ENCODE results near the gene ARHGEF10L. TPM values are rescaled to one million over a fixed set of nuclear protein-coding genes. Genes with fewer than 3 reads are reported as not detected.

ARHGEF10L gene
- total RNA-seq, 2 donors from 2014 or later = not detected

GRCh38 chr1:17581389-17582123 is 42.1 kb downstream of the ARHGEF10L start:
- H3K27me3 Mint-ChIP-seq = peaks cover 8% of the 10 kb centered on the region
- no peaks in the 10 kb centered on the region for H3K9me3 Mint-ChIP-seq
- no peak for ATAC-seq (replicated peaks)
- no peaks in the 10 kb centered on the region for H3K36me3 Mint-ChIP-seq (ENCODE audit: low read depth)
- no peak overlapping the region for H3K27ac Mint-ChIP-seq
- no peaks in the 10 kb centered on the region for H3K4me1 Mint-ChIP-seq
- no peak overlapping the region for H3K4me3 Mint-ChIP-seq

GRCh38 chr1:17582124-17582774 is 42.8 kb downstream of the ARHGEF10L start:
- Mint-ChIP-seq H3K27me3 (peaks cover 8% of the 10 kb centered on the region), H3K27ac (no peak overlapping the region), H3K9me3 (no peaks in the 10 kb centered on the region), H3K4me1 (no peaks in the 10 kb centered on the region), H3K4me3 (no peak overlapping the region), H3K36me3 (ENCODE audit: low read depth) (no peaks in the 10 kb centered on the region)
- ATAC-seq (replicated peaks) = no peak

- no peak for ATAC-seq (replicated peaks)
- no peaks in the 10 kb centered on the region for H3K9me3 Mint-ChIP-seq
- H3K27ac Mint-ChIP-seq = no peak overlapping the region
- H3K27me3 Mint-ChIP-seq = peaks cover 6% of the 10 kb centered on the region
- H3K4me1 Mint-ChIP-seq = no peaks in the 10 kb centered on the region
- H3K36me3 Mint-ChIP-seq (ENCODE audit: low read depth) = no peaks in the 10 kb centered on the region
- no peak overlapping the region for H3K4me3 Mint-ChIP-seq
Measured at GRCh38 chr1:17584539-17584938, 45.0 kb downstream of the ARHGEF10L start.

GRCh38 chr1:17585266-17585987 is 45.9 kb downstream of the ARHGEF10L start:
- Mint-ChIP-seq H3K27ac (no peak overlapping the region), H3K27me3 (peaks cover 8% of the 10 kb centered on the region), H3K4me1 (no peaks in the 10 kb centered on the region), H3K9me3 (no peaks in the 10 kb centered on the region), H3K36me3 (ENCODE audit: low read depth) (no peaks in the 10 kb centered on the region), H3K4me3 (no peak overlapping the region)
- no peak for ATAC-seq (replicated peaks)

- H3K4me3 Mint-ChIP-seq = no peak overlapping the region
- peaks cover 8% of the 10 kb centered on the region for H3K27me3 Mint-ChIP-seq
- ATAC-seq (replicated peaks) = no peak
- no peaks in the 10 kb centered on the region for H3K36me3 Mint-ChIP-seq (ENCODE audit: low read depth)
- no peaks in the 10 kb centered on the region for H3K9me3 Mint-ChIP-seq
- no peak overlapping the region for H3K27ac Mint-ChIP-seq
- no peaks in the 10 kb centered on the region for H3K4me1 Mint-ChIP-seq
Measured at GRCh38 chr1:17586172-17586964, 46.9 kb downstream of the ARHGEF10L start.

- Mint-ChIP-seq H3K9me3 (no peaks in the 10 kb centered on the region), H3K4me1 (no peaks in the 10 kb centered on the region), H3K27me3 (peaks cover 8% of the 10 kb centered on the region), H3K27ac (no peak overlapping the region), H3K36me3 (ENCODE audit: low read depth) (no peaks in the 10 kb centered on the region), H3K4me3 (no peak overlapping the region)
- ATAC-seq (replicated peaks) = no peak
Measured at GRCh38 chr1:17587693-17588047, 48.2 kb downstream of the ARHGEF10L start.

GRCh38 chr1:17588048-17588871 is 48.8 kb downstream of the ARHGEF10L start:
- no peak for ATAC-seq (replicated peaks)
- H3K36me3 Mint-ChIP-seq (ENCODE audit: low read depth) = no peaks in the 10 kb centered on the region
- H3K27ac Mint-ChIP-seq = no peak overlapping the region
- H3K9me3 Mint-ChIP-seq = no peaks in the 10 kb centered on the region
- H3K4me3 Mint-ChIP-seq = no peak overlapping the region
- H3K27me3 Mint-ChIP-seq = peaks cover 8% of the 10 kb centered on the region
- H3K4me1 Mint-ChIP-seq = no peaks in the 10 kb centered on the region

- Mint-ChIP-seq H3K9me3 (no peaks in the 10 kb centered on the region), H3K4me3 (no peak overlapping the region), H3K27me3 (peaks cover 3% of the 10 kb centered on the region), H3K27ac (no peak overlapping the region), H3K4me1 (no peaks in the 10 kb centered on the region), H3K36me3 (ENCODE audit: low read depth) (no peaks in the 10 kb centered on the region)
- no peak for ATAC-seq (replicated peaks)
Measured at GRCh38 chr1:17591814-17592430, 52.4 kb downstream of the ARHGEF10L start.

- Mint-ChIP-seq H3K4me3 (no peak overlapping the region), H3K27me3 (peaks cover 3% of the 10 kb centered on the region), H3K36me3 (ENCODE audit: low read depth) (no peaks in the 10 kb centered on the region), H3K4me1 (no peaks in the 10 kb centered on the region), H3K27ac (no peak overlapping the region), H3K9me3 (no peaks in the 10 kb centered on the region)
- no peak for ATAC-seq (replicated peaks)
Measured at GRCh38 chr1:17594026-17594425, 54.5 kb downstream of the ARHGEF10L start.

GRCh38 chr1:17594690-17595601 is 55.4 kb downstream of the ARHGEF10L start:
- no peak for ATAC-seq (replicated peaks)
- no peaks in the 10 kb centered on the region for H3K4me1 Mint-ChIP-seq
- no peaks in the 10 kb centered on the region for H3K27me3 Mint-ChIP-seq
- no peaks in the 10 kb centered on the region for H3K9me3 Mint-ChIP-seq
- H3K4me3 Mint-ChIP-seq = no peak overlapping the region
- no peak overlapping the region for H3K27ac Mint-ChIP-seq
- H3K36me3 Mint-ChIP-seq (ENCODE audit: low read depth) = no peaks in the 10 kb centered on the region

- H3K9me3 Mint-ChIP-seq = no peaks in the 10 kb centered on the region
- H3K27me3 Mint-ChIP-seq = peaks cover 3% of the 10 kb centered on the region
- H3K36me3 Mint-ChIP-seq (ENCODE audit: low read depth) = no peaks in the 10 kb centered on the region
- ATAC-seq (replicated peaks) = no peak
- no peaks in the 10 kb centered on the region for H3K4me1 Mint-ChIP-seq
- H3K4me3 Mint-ChIP-seq = no peak overlapping the region
- no peak overlapping the region for H3K27ac Mint-ChIP-seq
Measured at GRCh38 chr1:17595602-17595925, 56.1 kb downstream of the ARHGEF10L start.

GRCh38 chr1:17596186-17596585 is 56.7 kb downstream of the ARHGEF10L start:
- no peaks in the 10 kb centered on the region for H3K9me3 Mint-ChIP-seq
- no peaks in the 10 kb centered on the region for H3K36me3 Mint-ChIP-seq (ENCODE audit: low read depth)
- no peak overlapping the region for H3K27ac Mint-ChIP-seq
- ATAC-seq (replicated peaks) = no peak
- H3K4me3 Mint-ChIP-seq = no peak overlapping the region
- peaks cover 3% of the 10 kb centered on the region for H3K27me3 Mint-ChIP-seq
- H3K4me1 Mint-ChIP-seq = no peaks in the 10 kb centered on the region

Data from activated T-helper 17 cell treated with anti-CD3 and anti-CD28 coated beads, Interleukin-2, amount 50 U/mL, for 72 hours (primary cell).